SKM-1 (cell line): Measurements from ENCODE around the gene SBF1.

Source experiments
- DNase-seq: peaks from one replicate; lab custom pipeline; 2025; ENCODE audit not compliant: unreplicated experiment; lab: John Stamatoyannopoulos, UW

The SBF1 gene

GRCh38 chr22:50446708-50447575 lies 27.9 kb downstream of the SBF1 start:
- DNase-seq: no peak

- no peak for DNase-seq
These were observed 28.7 kb downstream of the SBF1 start for GRCh38 chr22:50445880-50446707.

GRCh38 chr22:50445071-50445879 lies 29.6 kb downstream of the SBF1 start:
- no peak for DNase-seq

GRCh38 chr22:50444663-50445062 lies 30.2 kb downstream of the SBF1 start:
- no peak for DNase-seq

GRCh38 chr22:50443801-50444625 lies 30.8 kb downstream of the SBF1 start:
- DNase-seq: no peak

GRCh38 chr22:50443197-50443596 lies 31.6 kb downstream of the SBF1 start:
- DNase-seq: no peak

- no peak for DNase-seq
These were observed 33.3 kb downstream of the SBF1 start for GRCh38 chr22:50441428-50441993.

GRCh38 chr22:50440544-50441249 lies 34.1 kb downstream of the SBF1 start:
- no peak for DNase-seq

GRCh38 chr22:50439871-50440331 lies 34.9 kb downstream of the SBF1 start:
- DNase-seq: no peak

GRCh38 chr22:50439314-50439870 lies 35.4 kb downstream of the SBF1 start:
- DNase-seq: no peak

GRCh38 chr22:50438305-50439275 lies 36.2 kb downstream of the SBF1 start:
- DNase-seq: no peak

- DNase-seq: no peak
These were observed 37.1 kb downstream of the SBF1 start for GRCh38 chr22:50437511-50438304.

- no peak for DNase-seq
These were observed 37.9 kb downstream of the SBF1 start for GRCh38 chr22:50436841-50437341.

GRCh38 chr22:50436015-50436830 lies 38.6 kb downstream of the SBF1 start:
- no peak for DNase-seq

- no peak for DNase-seq
These were observed 39.4 kb downstream of the SBF1 start for GRCh38 chr22:50435291-50436014.
